GM23338 (cell line): ENCODE results near the gene KCNA2. TPM values are rescaled to one million over a fixed set of nuclear protein-coding genes. Genes with fewer than 3 reads are reported as not detected.

Experiments used
- ATAC-seq: fragments of 200-7000 bp; cut with Tn5 transposase; 3 replicates; pipeline ENCODE4 v1.9.1; 2020
- DNase-seq: peaks from one replicate; pipeline ENCODE4 v3.0.0-alpha.2; 2015; ENCODE audit warnings: low spot score
- H2AFZ ChIP-seq: fragments of 200-600 bp; sonication (generic); 2 replicates; pipeline ENCODE4 v1.8.0; 2016; ENCODE audit warnings: antibody characterized with exemption, mild to moderate bottlenecking, moderate library complexity
- H3F3A ChIP-seq: fragments of 200-600 bp; sonication (generic); replicated peaks from 2 replicates; pipeline ENCODE4 v1.8.0; 2017; ENCODE audit warnings: antibody characterized with exemption, mixed run types, low read depth
- H3K27ac ChIP-seq: fragments of 200-600 bp; sonication (generic); 2 replicates; pipeline ENCODE4 v1.6.1; 2016; ENCODE audit warnings: low read depth
- H3K27me3 ChIP-seq: fragments of 200-600 bp; sonication (generic); 2 replicates; pipeline ENCODE4 v1.8.0; 2016; ENCODE audit warnings: mild to moderate bottlenecking, mixed run types, moderate library complexity; ENCODE audit not compliant: insufficient read depth
- H3K36me3 ChIP-seq: fragments of 200-600 bp; sonication (generic); 2 replicates; pipeline ENCODE4 v1.8.0; 2016; ENCODE audit warnings: mild to moderate bottlenecking; ENCODE audit not compliant: insufficient read depth
- H3K4me1 ChIP-seq: fragments of 200-600 bp; sonication (generic); 2 replicates; pipeline ENCODE4 v1.8.0; 2016; ENCODE audit warnings: mild to moderate bottlenecking, moderate library complexity; ENCODE audit not compliant: insufficient read depth
- H3K4me2 ChIP-seq: fragments of 200-600 bp; sonication (generic); 2 replicates; pipeline ENCODE4 v1.7.1; 2017; ENCODE audit warnings: mixed run types
- H3K4me3 ChIP-seq: fragments of 200-600 bp; sonication (generic); 2 replicates; pipeline ENCODE4 v1.6.1; 2016; ENCODE audit warnings: mixed run types
- H3K79me2 ChIP-seq: fragments of 200-600 bp; sonication (generic); replicated peaks from 2 replicates; pipeline ENCODE4 v1.8.0; 2017; ENCODE audit warnings: mild to moderate bottlenecking; ENCODE audit not compliant: insufficient read depth
- H3K9me2 ChIP-seq: fragments of 200-600 bp; sonication (generic); 2 replicates; pipeline ENCODE4 v1.8.0; 2017; ENCODE audit not compliant: insufficient read depth
- H4K20me1 ChIP-seq: fragments of 200-600 bp; sonication (generic); replicated peaks from 2 replicates; pipeline ENCODE4 v1.8.0; 2017; ENCODE audit warnings: mild to moderate bottlenecking; ENCODE audit not compliant: insufficient read depth
- H3K27ac Mint-ChIP-seq: 2 replicates; pipeline ENCODE4 v1.8.0; 2020; ENCODE audit warnings: inconsistent platforms, mild to moderate bottlenecking, moderate library complexity, mixed read lengths
- H3K27me3 Mint-ChIP-seq: 3 replicates; pipeline ENCODE4 v1.8.0; 2022; ENCODE audit warnings: low read depth, mild to moderate bottlenecking, moderate library complexity, mixed read lengths, inconsistent platforms; ENCODE audit not compliant: insufficient read depth, poor library complexity
- H3K36me3 Mint-ChIP-seq: 3 replicates; pipeline ENCODE4 v1.8.0; 2021; ENCODE audit warnings: low read depth, mild to moderate bottlenecking, inconsistent platforms, moderate library complexity, mixed read lengths
- H3K4me1 Mint-ChIP-seq: 3 replicates; pipeline ENCODE4 v1.8.0; 2020; ENCODE audit warnings: mild to moderate bottlenecking, inconsistent platforms, mixed read lengths
- H3K4me3 Mint-ChIP-seq: 3 replicates; pipeline ENCODE4 v1.8.0; 2021; ENCODE audit warnings: moderate library complexity, mild to moderate bottlenecking, inconsistent platforms, mixed read lengths
- H3K9me3 Mint-ChIP-seq: 3 replicates; pipeline ENCODE4 v1.8.0; 2020; ENCODE audit warnings: moderate library complexity, mild to moderate bottlenecking, inconsistent platforms, mixed read lengths
- CREB1 ChIP-seq: fragments of 250-450 bp; sonication (Bioruptor Pico); IDR thresholded peaks from 2 replicates; pipeline ENCODE4 v1.5.0; 2020; ENCODE audit warnings: low read depth, mild to moderate bottlenecking, moderate library complexity
- CTCF ChIP-seq, 2 experiments: fragments of 200-600 bp in 1 of 2; sonication (generic) in 1 of 2; conservative IDR thresholded peaks; 2 replicates each; pipeline versions ENCODE4 v1.5.1 to v1.6.1; 2016 to 2017; ENCODE audit warnings: antibody characterized with exemption in 2 of 2, low read depth in 2 of 2, mild to moderate bottlenecking in 2 of 2, moderate library complexity in 1 of 2
- EZH2 ChIP-seq: fragments of 200-600 bp; sonication (generic); IDR thresholded peaks from one replicate; pipeline ENCODE4 v1.8.0; 2017; ENCODE audit warnings: antibody characterized with exemption, mild to moderate bottlenecking, low read depth; ENCODE audit not compliant: unreplicated experiment
- JUNB ChIP-seq: IDR thresholded peaks from one replicate; pipeline ENCODE4 v1.6.1; 2016; ENCODE audit warnings: antibody characterized with exemption; ENCODE audit not compliant: unreplicated experiment
- POLR2AphosphoS5 ChIP-seq: IDR thresholded peaks from 2 replicates; pipeline ENCODE4 v1.6.1; 2016; ENCODE audit warnings: antibody characterized with exemption, low read depth
- STAT1 ChIP-seq: IDR thresholded peaks from one replicate; pipeline ENCODE4 v1.6.1; 2016; ENCODE audit warnings: antibody characterized with exemption; ENCODE audit not compliant: unreplicated experiment
- ZNF114 ChIP-seq: fragments of 250-450 bp; sonication (Bioruptor Pico); IDR thresholded peaks from 2 replicates; pipeline ENCODE4 v1.5.0; 2020; ENCODE audit warnings: mild to moderate bottlenecking, moderate library complexity
- ZNF331 ChIP-seq: fragments of 250-450 bp; sonication (Bioruptor Pico); IDR thresholded peaks from 2 replicates; pipeline ENCODE4 v1.5.0; 2020; ENCODE audit warnings: low read depth, mild to moderate bottlenecking, moderate library complexity
- ZNF462 ChIP-seq: fragments of 250-450 bp; sonication (Bioruptor Pico); IDR thresholded peaks from 2 replicates; pipeline ENCODE4 v1.5.0; 2020; ENCODE audit warnings: mild to moderate bottlenecking, moderate library complexity
- polyA plus RNA-seq: library from polyadenylated mRNA; unstranded; fragments of >200 nt; fragmentation: Nextera tagmentation; extraction: Ambion mirVana; gene quantifications from 2 replicates; pipeline ENCODE4 v1.2.1, GENCODE V29; 2016
- total RNA-seq: library from RNA; depleted of rRNA; stranded (reverse); fragments of >200 nt; shearing (Covaris generic); gene quantifications from 2 replicates; pipeline ENCODE4 v1.2.3, GENCODE V29; 2014

KCNA2 gene
- total and polyA plus RNA-seq, 2 experiments from 2014 or later = 0.11 to 1.5 TPM

GRCh38 chr1:110634086-110634454 lies 27.9 kb upstream of the KCNA2 start:
- no peak overlapping the region for H2AFZ ChIP-seq
- H3K4me3 Mint-ChIP-seq = no peak overlapping the region
- H3K36me3 ChIP-seq = no peaks in the 10 kb centered on the region
- no peak for TF ChIP-seq ZNF114 (CRISPR knock-in tag)
- TF ChIP-seq CREB1 (CRISPR knock-in tag) = no peak
- TF ChIP-seq ZNF331 (CRISPR knock-in tag) = no peak
- TF ChIP-seq ZNF462 (CRISPR knock-in tag) = no peak
- no peak for TF ChIP-seq STAT1
- no peak for TF ChIP-seq POLR2AphosphoS5
- no peak for TF ChIP-seq JUNB
- TF ChIP-seq EZH2 = no peak
- no peak for TF ChIP-seq CTCF (conservative IDR thresholded peaks at IDR 0.05; ENCODE audit: low read depth in 2 of 2)
- H3F3A ChIP-seq = no peaks in the 10 kb centered on the region
- no peaks in the 10 kb centered on the region for H4K20me1 ChIP-seq
- H3K4me2 ChIP-seq = no peak overlapping the region
- H3K27ac ChIP-seq = no peak overlapping the region
- peaks cover 3% of the 10 kb centered on the region for H3K27me3 Mint-ChIP-seq
- no peaks in the 10 kb centered on the region for H3K79me2 ChIP-seq
- DNase-seq (no peak), ATAC-seq (no peak)
- no peaks in the 10 kb centered on the region for H3K9me2 ChIP-seq
- H3K36me3 Mint-ChIP-seq = no peaks in the 10 kb centered on the region
- no peaks in the 10 kb centered on the region for H3K9me3 Mint-ChIP-seq
- H3K27ac Mint-ChIP-seq = no peak overlapping the region
- no peaks in the 10 kb centered on the region for H3K4me1 ChIP-seq
- H3K4me1 Mint-ChIP-seq = no peaks in the 10 kb centered on the region
- no peak overlapping the region for H3K4me3 ChIP-seq
- H3K27me3 ChIP-seq = 0 out of 2 replicates have a peak, but pooled peaks cover 3% of the 10 kb centered on the region
